Left cardiac atrium (tissue), 4 donors: ENCODE measurements around the gene DSCAML1. TPM values are rescaled to one million over a fixed set of nuclear protein-coding genes. Genes with fewer than 3 reads are reported as not detected.

Experiments
- ATAC-seq, 2 donors: fragments of 200-7000 bp; cut with Tn5 transposase; one replicate each; pipeline ENCODE4 v1.9.1; 2020; ENCODE audit warnings: mild to moderate bottlenecking in 2 of 2, moderate library complexity in 2 of 2
- DNase-seq: peaks from one replicate; pipeline ENCODE4 v3.0.0-alpha.2; 2020
- intact Hi-C, 2 donors: fragments of 100-400 bp; cut with DNase I; formaldehyde crosslinking; loops; one replicate each; pipeline versions ENCODE4 v1.14.1 to v1.15.1; 2022 to 2023
- total RNA-seq, 2 donors: library from RNA; stranded (reverse); fragmentation: NEBNext Ultra II Directional; extraction: Animal tissue kit (Norgen Biotek cat#: 25700); gene quantifications; one replicate each; pipeline ENCODE4 v1.2.1, GENCODE V29; 2021
- donor health status: DM: no; HTN: yes; CAD: no.
- donor health status: DM: no; HTN: yes; CAD: no; lungs with severe emphysema.
- donor health status: DM: yes; HTN: yes; CAD: no.
- donor health status: Dilated cardiomyopathy.

Gene DSCAML1
- total RNA-seq, 2 donors from 2014 or later = 0.76 to 0.88 TPM

- DNase-seq (no peak), ATAC-seq (no peak)
- intact Hi-C loops = loop anchor here in 1 of 2 donors (10.0 kb wide), 2 partner anchors 175 kb away; partner anchors contain the start of gene DSCAML1
Observed at GRCh38 chr11:117619661-117620060, 177.4 kb downstream of the DSCAML1 start.

- ATAC-seq (no peak), DNase-seq (no peak)
- intact Hi-C loops = loop anchor here in 1 of 2 donors (10.0 kb wide), 1 partner anchor 176 kb away; the partner anchor contains the start of gene DSCAML1
Observed at GRCh38 chr11:117618982-117619355, 178.0 kb downstream of the DSCAML1 start.

GRCh38 chr11:117618302-117618981, 178.6 kb downstream of the DSCAML1 start:
- ATAC-seq = peak in 1 of 2 donors; percentile 56

GRCh38 chr11:117616979-117617378, 180.0 kb downstream of the DSCAML1 start:
- DNase-seq (no peak), ATAC-seq (no peak)
- intact Hi-C loops = loop anchor here in 1 of 2 donors (10.0 kb wide), 1 partner anchor 178 kb away; the partner anchor contains the start of gene DSCAML1

More at GRCh38 chr11:117618302-117618981, 178.6 kb downstream of the DSCAML1 start:
- DNase-seq = no peak
- intact Hi-C loops = loop anchor here in 1 of 2 donors (10.0 kb wide), 1 partner anchor 176 kb away; the partner anchor contains the start of gene DSCAML1

GRCh38 chr11:117614728-117615127, 182.3 kb downstream of the DSCAML1 start:
- no peak for ATAC-seq
- intact Hi-C loops = loop anchor here in 1 of 2 donors (10.0 kb wide), 1 partner anchor 180 kb away; the partner anchor contains the start of gene DSCAML1
- DNase-seq = no peak

GRCh38 chr11:117613521-117613920, 183.5 kb downstream of the DSCAML1 start:
- intact Hi-C loops = loop anchor here in 1 of 2 donors (10.0 kb wide), 1 partner anchor 181 kb away; the partner anchor contains the start of gene DSCAML1
- ATAC-seq (peak; percentile 48 to 61), DNase-seq (no peak)

GRCh38 chr11:117612177-117612576, 184.8 kb downstream of the DSCAML1 start:
- intact Hi-C loops = loop anchor here in 1 of 2 donors (10.0 kb wide), 1 partner anchor 183 kb away; the partner anchor contains the start of gene DSCAML1
- ATAC-seq = no peak
- no peak for DNase-seq

GRCh38 chr11:117610901-117611300, 186.1 kb downstream of the DSCAML1 start:
- intact Hi-C loops = loop anchor here in 1 of 2 donors (10.0 kb wide), 1 partner anchor 184 kb away; the partner anchor contains the start of gene DSCAML1
- ATAC-seq (no peak), DNase-seq (no peak)

GRCh38 chr11:117610045-117610444, 187.0 kb downstream of the DSCAML1 start:
- intact Hi-C loops = loop anchor here in 1 of 2 donors (10.0 kb wide), 1 partner anchor 185 kb away; the partner anchor contains the start of gene DSCAML1
- ATAC-seq (no peak), DNase-seq (no peak)

GRCh38 chr11:117607449-117607848, 189.6 kb downstream of the DSCAML1 start:
- intact Hi-C loops = no loop called here
- ATAC-seq = no peak
- DNase-seq = no peak

- intact Hi-C loops = no loop called here
- DNase-seq = no peak
- ATAC-seq = no peak
Observed at GRCh38 chr11:117606790-117607189, 190.2 kb downstream of the DSCAML1 start.

- no peak for ATAC-seq
- no peak for DNase-seq
- intact Hi-C loops = no loop called here
Observed at GRCh38 chr11:117606211-117606610, 190.8 kb downstream of the DSCAML1 start.

GRCh38 chr11:117605331-117605730, 191.7 kb downstream of the DSCAML1 start:
- ATAC-seq = no peak
- no peak for DNase-seq
- intact Hi-C loops = no loop called here

- ATAC-seq = peak in 1 of 2 donors; percentile 41
- intact Hi-C loops = no loop called here
- DNase-seq = no peak
Observed at GRCh38 chr11:117604336-117604995, 192.6 kb downstream of the DSCAML1 start.

- intact Hi-C loops = no loop called here
- ATAC-seq = no peak
- no peak for DNase-seq
Observed at GRCh38 chr11:117603932-117604331, 193.1 kb downstream of the DSCAML1 start.

GRCh38 chr11:117601006-117601708, 195.9 kb downstream of the DSCAML1 start:
- intact Hi-C loops = no loop called here
- ATAC-seq = no peak
- no peak for DNase-seq

GRCh38 chr11:117600234-117600783, 196.7 kb downstream of the DSCAML1 start:
- intact Hi-C loops = no loop called here
- ATAC-seq = no peak
- no peak for DNase-seq

GRCh38 chr11:117597071-117597470, 199.9 kb downstream of the DSCAML1 start:
- intact Hi-C loops = no loop called here
- no peak for ATAC-seq
- peak; percentile 39 for DNase-seq

- intact Hi-C loops = no loop called here
Observed at GRCh38 chr11:117595440-117595839, 201.6 kb downstream of the DSCAML1 start.

More at GRCh38 chr11:117595440-117595839, 201.6 kb downstream of the DSCAML1 start:
- no peak for DNase-seq
- ATAC-seq = no peak
